ENCODE results near the gene AOC1.
A peak's percentile ranks its signal among the peaks of the same experiment; 100 is the strongest.
"Not testable (repeated sequence)": the region's sequence is repeated elsewhere in the genome, so short reads cannot be mapped to it uniquely, and the experiment has no call there.

The AOC1 gene

GRCh38 chr7:150898475-150899011, 46.2 kb downstream of the AOC1 start:
- peak; percentile 76 for DNase-seq

GRCh38 chr7:150900675-150901074, 48.4 kb downstream of the AOC1 start:
- DNase-seq = no peak

GRCh38 chr7:150901160-150902035, 49.1 kb downstream of the AOC1 start:
- DNase-seq = no peak

- DNase-seq = no peak
Observed at GRCh38 chr7:150902078-150903033, 50.0 kb downstream of the AOC1 start.

- no peak for DNase-seq
Observed at GRCh38 chr7:150903606-150904005, 51.3 kb downstream of the AOC1 start.

GRCh38 chr7:150904011-150904909, 51.9 kb downstream of the AOC1 start:
- DNase-seq = no peak

GRCh38 chr7:150908173-150908572, 55.9 kb downstream of the AOC1 start:
- no peak for DNase-seq

- peak; percentile 55 for DNase-seq
Observed at GRCh38 chr7:150909200-150909995, 57.1 kb downstream of the AOC1 start.

- not testable (repeated sequence) for DNase-seq
Observed at GRCh38 chr7:150910305-150910995, 58.1 kb downstream of the AOC1 start.

- no peak for DNase-seq
Observed at GRCh38 chr7:150910996-150911422, 58.7 kb downstream of the AOC1 start.

All from CD4-positive, alpha-beta T cell treated with Interleukin-21 for 1 hour (primary cell).